NCI-H1048 (cell line): ENCODE data around the gene SPA17.

Experiments
- DNase-seq: peaks from one replicate; lab custom pipeline; 2025; lab: John Stamatoyannopoulos, UW

Gene SPA17

GRCh38 chr11:124724979-124725718 is 51.4 kb downstream of the SPA17 start:
- DNase-seq = no peak

- DNase-seq = no peak
These were observed 52.0 kb downstream of the SPA17 start for GRCh38 chr11:124725719-124726105.

GRCh38 chr11:124727474-124727873 is 53.8 kb downstream of the SPA17 start:
- no peak for DNase-seq

- no peak for DNase-seq
These were observed 54.4 kb downstream of the SPA17 start for GRCh38 chr11:124728134-124728533.

GRCh38 chr11:124729571-124729970 is 55.9 kb downstream of the SPA17 start:
- DNase-seq = no peak

- DNase-seq = no peak
These were observed 58.5 kb downstream of the SPA17 start for GRCh38 chr11:124732230-124732629.

GRCh38 chr11:124736736-124737135 is 63.0 kb downstream of the SPA17 start:
- no peak for DNase-seq

GRCh38 chr11:124737638-124738305 is 64.1 kb downstream of the SPA17 start:
- DNase-seq = no peak

GRCh38 chr11:124738713-124739478 is 65.2 kb downstream of the SPA17 start:
- no peak for DNase-seq

GRCh38 chr11:124739479-124740276 is 66.0 kb downstream of the SPA17 start, which contains the start of gene NRGN:
TSS of gene NRGN (plus strand) at chr11:124739942. CDS start at chr11:124740085, 143 bp downstream.
- DNase-seq = peak; percentile 86

- no peak for DNase-seq
These were observed 66.7 kb downstream of the SPA17 start for GRCh38 chr11:124740277-124740882.

GRCh38 chr11:124742555-124742954 is 68.9 kb downstream of the SPA17 start:
- DNase-seq = no peak

GRCh38 chr11:124743050-124743449 is 69.3 kb downstream of the SPA17 start:
- no peak for DNase-seq

- DNase-seq = no peak
These were observed 71.6 kb downstream of the SPA17 start for GRCh38 chr11:124745270-124745834.

GRCh38 chr11:124745835-124746620 is 72.3 kb downstream of the SPA17 start:
- no peak for DNase-seq

- peak; percentile 28 for DNase-seq
These were observed 73.0 kb downstream of the SPA17 start for GRCh38 chr11:124746621-124747243.
